ENCODE data around the gene GRIN2B.

The GRIN2B gene

GRCh38 chr12:13956060-13956590, 25.3 kb downstream of the GRIN2B start:
- H3K36me3 ChIP-seq (replicated peaks), result no peaks in the 10 kb centered on the region
- H3K27me3 ChIP-seq (replicated peaks), result no peaks in the 10 kb centered on the region
- no peak for DNase-seq
- no peak overlapping the region for H3K27ac ChIP-seq
- no peak for TF ChIP-seq CTCF (IDR thresholded peaks at IDR 0.05; ENCODE audit: low read depth, low read length, missing control alignments)
- no peak overlapping the region for H3K4me3 ChIP-seq (ENCODE audit: low read depth, low read length)
- in situ Hi-C loops (cut with HindIII; ENCODE audit: low pct_ligation_motif_present, low sequenced_read_pairs), result no loop called here

- no peaks in the 10 kb centered on the region for H3K36me3 ChIP-seq (replicated peaks)
- H3K27ac ChIP-seq, result no peak overlapping the region
- no peaks in the 10 kb centered on the region for H3K27me3 ChIP-seq (replicated peaks)
- in situ Hi-C loops (cut with HindIII; ENCODE audit: low pct_ligation_motif_present, low sequenced_read_pairs), result no loop called here
- no peak for TF ChIP-seq CTCF (IDR thresholded peaks at IDR 0.05; ENCODE audit: low read depth, low read length, missing control alignments)
- no peak overlapping the region for H3K4me3 ChIP-seq (ENCODE audit: low read depth, low read length)
- DNase-seq, result no peak
Observed at GRCh38 chr12:13952096-13952495, 29.3 kb downstream of the GRIN2B start.

GRCh38 chr12:13950502-13950901, 30.9 kb downstream of the GRIN2B start:
- Histone ChIP-seq H3K36me3 (replicated peaks) (no peaks in the 10 kb centered on the region), H3K27me3 (replicated peaks) (no peaks in the 10 kb centered on the region), H3K27ac (no peak overlapping the region), H3K4me3 (ENCODE audit: low read depth, low read length) (no peak overlapping the region)
- in situ Hi-C loops (cut with HindIII; ENCODE audit: low pct_ligation_motif_present, low sequenced_read_pairs), result no loop called here
- no peak for DNase-seq
- TF ChIP-seq CTCF (IDR thresholded peaks at IDR 0.05; ENCODE audit: low read depth, low read length, missing control alignments), result no peak

GRCh38 chr12:13948621-13949020, 32.8 kb downstream of the GRIN2B start:
- H3K27ac ChIP-seq, result no peak overlapping the region
- in situ Hi-C loops (cut with HindIII; ENCODE audit: low pct_ligation_motif_present, low sequenced_read_pairs), result no loop called here

GRCh38 chr12:13947276-13947946, 34.0 kb downstream of the GRIN2B start:
- no peak for DNase-seq
- TF ChIP-seq CTCF (IDR thresholded peaks at IDR 0.05; ENCODE audit: low read depth, low read length, missing control alignments), result no peak
- Histone ChIP-seq H3K27ac (no peak overlapping the region), H3K36me3 (replicated peaks) (no peaks in the 10 kb centered on the region), H3K4me3 (ENCODE audit: low read depth, low read length) (no peak overlapping the region), H3K27me3 (replicated peaks) (no peaks in the 10 kb centered on the region)
- in situ Hi-C loops (cut with HindIII; ENCODE audit: low pct_ligation_motif_present, low sequenced_read_pairs), result no loop called here

More at GRCh38 chr12:13948621-13949020, 32.8 kb downstream of the GRIN2B start:
- no peaks in the 10 kb centered on the region for H3K27me3 ChIP-seq (replicated peaks)
- H3K36me3 ChIP-seq (replicated peaks), result no peaks in the 10 kb centered on the region
- H3K4me3 ChIP-seq (ENCODE audit: low read depth, low read length), result no peak overlapping the region
- no peak for DNase-seq
- TF ChIP-seq CTCF (IDR thresholded peaks at IDR 0.05; ENCODE audit: low read depth, low read length, missing control alignments), result no peak

GRCh38 chr12:13945641-13946040, 35.8 kb downstream of the GRIN2B start:
- DNase-seq, result no peak
- no peak overlapping the region for H3K27ac ChIP-seq
- TF ChIP-seq CTCF (IDR thresholded peaks at IDR 0.05; ENCODE audit: low read depth, low read length, missing control alignments), result no peak
- no peaks in the 10 kb centered on the region for H3K36me3 ChIP-seq (replicated peaks)
- H3K4me3 ChIP-seq (ENCODE audit: low read depth, low read length), result no peak overlapping the region
- in situ Hi-C loops (cut with HindIII; ENCODE audit: low pct_ligation_motif_present, low sequenced_read_pairs), result no loop called here
- H3K27me3 ChIP-seq (replicated peaks), result no peaks in the 10 kb centered on the region
